ENCODE measurements around the gene MEOX2. TPM values are rescaled to one million over a fixed set of nuclear protein-coding genes. Genes with fewer than 3 reads are reported as not detected.

The MEOX2 gene
- total RNA-seq, 1 donor from 2014 or later, result not detected

- Mint-ChIP-seq H3K27me3 (ENCODE audit: low read depth) (peaks cover 74% of the 10 kb centered on the region), H3K9me3 (no peaks in the 10 kb centered on the region), H3K36me3 (no peaks in the 10 kb centered on the region), H3K27ac (no peak overlapping the region), H3K4me1 (peaks cover 9% of the 10 kb centered on the region), H3K4me3 (no peak overlapping the region)
- no peak for TF ChIP-seq CTCF (IDR thresholded peaks at IDR 0.05; ENCODE audit: unreplicated experiment)
- DNase-seq (ENCODE audit: low spot score in 2 of 2, unreplicated experiment in 2 of 2), result no peak
Measured at GRCh38 chr7:15681186-15681585, 5.3 kb downstream of the MEOX2 start.

GRCh38 chr7:15680446-15680845 is 6.0 kb downstream of the MEOX2 start:
- H3K4me3 Mint-ChIP-seq, result no peak overlapping the region
- DNase-seq (ENCODE audit: low spot score in 2 of 2, unreplicated experiment in 2 of 2), result no peak
- H3K4me1 Mint-ChIP-seq, result peaks cover 2% of the 10 kb centered on the region
- no peaks in the 10 kb centered on the region for H3K36me3 Mint-ChIP-seq
- H3K27ac Mint-ChIP-seq, result no peak overlapping the region
- H3K27me3 Mint-ChIP-seq (ENCODE audit: low read depth), result peaks cover 71% of the 10 kb centered on the region
- H3K9me3 Mint-ChIP-seq, result no peaks in the 10 kb centered on the region
- no peak for TF ChIP-seq CTCF (IDR thresholded peaks at IDR 0.05; ENCODE audit: unreplicated experiment)

- DNase-seq (ENCODE audit: low spot score in 2 of 2, unreplicated experiment in 2 of 2), result no peak
- Mint-ChIP-seq H3K27me3 (ENCODE audit: low read depth) (peaks cover 60% of the 10 kb centered on the region), H3K27ac (no peak overlapping the region), H3K36me3 (no peaks in the 10 kb centered on the region), H3K9me3 (no peaks in the 10 kb centered on the region), H3K4me3 (no peak overlapping the region), H3K4me1 (no peaks in the 10 kb centered on the region)
- no peak for TF ChIP-seq CTCF (IDR thresholded peaks at IDR 0.05; ENCODE audit: unreplicated experiment)
Measured at GRCh38 chr7:15679306-15679705, 7.2 kb downstream of the MEOX2 start.

GRCh38 chr7:15678653-15679052 is 7.8 kb downstream of the MEOX2 start:
- Mint-ChIP-seq H3K4me1 (no peaks in the 10 kb centered on the region), H3K36me3 (no peaks in the 10 kb centered on the region), H3K27ac (no peak overlapping the region), H3K9me3 (no peaks in the 10 kb centered on the region), H3K27me3 (ENCODE audit: low read depth) (peaks cover 54% of the 10 kb centered on the region), H3K4me3 (no peak overlapping the region)
- no peak for TF ChIP-seq CTCF (IDR thresholded peaks at IDR 0.05; ENCODE audit: unreplicated experiment)
- no peak for DNase-seq (ENCODE audit: low spot score in 2 of 2, unreplicated experiment in 2 of 2)

- DNase-seq (ENCODE audit: low spot score in 2 of 2, unreplicated experiment in 2 of 2), result no peak
- peaks cover 26% of the 10 kb centered on the region for H3K27me3 Mint-ChIP-seq (ENCODE audit: low read depth)
- no peaks in the 10 kb centered on the region for H3K36me3 Mint-ChIP-seq
- H3K4me3 Mint-ChIP-seq, result no peak overlapping the region
- TF ChIP-seq CTCF (IDR thresholded peaks at IDR 0.05; ENCODE audit: unreplicated experiment), result no peak
- no peaks in the 10 kb centered on the region for H3K4me1 Mint-ChIP-seq
- no peaks in the 10 kb centered on the region for H3K9me3 Mint-ChIP-seq
- no peak overlapping the region for H3K27ac Mint-ChIP-seq
Measured at GRCh38 chr7:15675379-15675778, 11.1 kb downstream of the MEOX2 start.

- Mint-ChIP-seq H3K9me3 (no peaks in the 10 kb centered on the region), H3K4me1 (no peaks in the 10 kb centered on the region)
Measured at GRCh38 chr7:15674586-15674985, 11.9 kb downstream of the MEOX2 start.

More at GRCh38 chr7:15674586-15674985, 11.9 kb downstream of the MEOX2 start:
- DNase-seq (ENCODE audit: low spot score in 2 of 2, unreplicated experiment in 2 of 2), result no peak
- TF ChIP-seq CTCF (IDR thresholded peaks at IDR 0.05; ENCODE audit: unreplicated experiment), result no peak
- H3K27me3 Mint-ChIP-seq (ENCODE audit: low read depth), result peaks cover 24% of the 10 kb centered on the region
- no peaks in the 10 kb centered on the region for H3K36me3 Mint-ChIP-seq
- H3K4me3 Mint-ChIP-seq, result no peak overlapping the region
- H3K27ac Mint-ChIP-seq, result no peak overlapping the region

All from mesothelial cell of epicardium (in vitro differentiated cells).